IPS DF 6.9 (cell line): Measurements from ENCODE around the gene WSCD2.

ENCODE experiments used
- DNase-seq: peaks from one replicate; pipeline ENCODE4 v3.0.0-alpha.2; 2013; ENCODE audit warnings: low read depth, low spot score
- H3K27ac ChIP-seq: one replicate; pipeline ENCODE4 v1.5.1; 2013; ENCODE audit warnings: low read length, control low read depth
- H3K27me3 ChIP-seq: 2 replicates; pipeline ENCODE4 v1.6.1; 2013; ENCODE audit warnings: mild to moderate bottlenecking, low read length; ENCODE audit not compliant: control insufficient read depth, insufficient read depth
- H3K36me3 ChIP-seq: 2 replicates; pipeline ENCODE4 v1.6.1; 2013; ENCODE audit warnings: low read length; ENCODE audit not compliant: control insufficient read depth, insufficient read depth
- H3K4me1 ChIP-seq: 2 replicates; pipeline ENCODE4 v1.6.1; 2013; ENCODE audit warnings: low read length; ENCODE audit not compliant: control insufficient read depth, insufficient read depth
- H3K4me3 ChIP-seq: 2 replicates; pipeline ENCODE4 v1.5.1; 2013; ENCODE audit warnings: mild to moderate bottlenecking, low read length
- H3K9me3 ChIP-seq: 2 replicates; pipeline ENCODE4 v1.6.1; 2013; ENCODE audit warnings: low read length, inconsistent platforms; ENCODE audit not compliant: control insufficient read depth, insufficient read depth
- WGBS: extraction: QIAGEN DNeasy Blood & Tissue Kit; methylation state at CpG from one replicate; pipeline ENCODE4 v1.1.7; 2013; ENCODE audit warnings: mixed read lengths, missing lambda C conversion rate; ENCODE audit not compliant: insufficient read length, insufficient coverage; 5-methylcytosine and 5-hydroxymethylcytosine counted together

The WSCD2 gene

DNA sequence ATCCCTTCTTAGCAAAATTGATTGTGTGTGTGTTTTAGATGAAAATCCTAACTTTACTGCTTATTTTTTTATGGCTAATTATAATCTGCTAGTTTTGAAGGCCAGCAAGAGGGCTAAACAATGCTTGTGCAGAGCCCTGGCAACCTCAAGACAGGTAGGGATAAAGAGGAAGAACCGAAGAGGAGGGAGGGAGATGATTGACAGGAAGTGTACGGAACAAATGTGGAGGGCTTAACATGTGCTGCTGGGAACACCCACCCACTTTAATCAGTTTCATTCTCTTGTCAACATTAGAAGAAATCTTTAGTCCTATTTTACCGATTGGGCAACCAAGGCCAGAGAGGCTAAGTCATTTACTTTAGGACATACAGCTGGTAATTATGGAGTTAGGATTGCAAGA is 1.4 kb upstream of the WSCD2 start:
- H3K27me3 ChIP-seq = no peaks in the 10 kb centered on the region; the same call in 1 of the 2 replicates
- no peak overlapping the region for H3K27ac ChIP-seq
- H3K4me1 ChIP-seq = no peaks in the 10 kb centered on the region; the same call in 1 of the 2 replicates
- H3K4me3 ChIP-seq = no peak overlapping the region
- no peak for DNase-seq
- H3K9me3 ChIP-seq = no peaks in the 10 kb centered on the region
- no CpG with 5 or more reads among the region's 3 CpGs for WGBS
- no peaks in the 10 kb centered on the region for H3K36me3 ChIP-seq

DNA sequence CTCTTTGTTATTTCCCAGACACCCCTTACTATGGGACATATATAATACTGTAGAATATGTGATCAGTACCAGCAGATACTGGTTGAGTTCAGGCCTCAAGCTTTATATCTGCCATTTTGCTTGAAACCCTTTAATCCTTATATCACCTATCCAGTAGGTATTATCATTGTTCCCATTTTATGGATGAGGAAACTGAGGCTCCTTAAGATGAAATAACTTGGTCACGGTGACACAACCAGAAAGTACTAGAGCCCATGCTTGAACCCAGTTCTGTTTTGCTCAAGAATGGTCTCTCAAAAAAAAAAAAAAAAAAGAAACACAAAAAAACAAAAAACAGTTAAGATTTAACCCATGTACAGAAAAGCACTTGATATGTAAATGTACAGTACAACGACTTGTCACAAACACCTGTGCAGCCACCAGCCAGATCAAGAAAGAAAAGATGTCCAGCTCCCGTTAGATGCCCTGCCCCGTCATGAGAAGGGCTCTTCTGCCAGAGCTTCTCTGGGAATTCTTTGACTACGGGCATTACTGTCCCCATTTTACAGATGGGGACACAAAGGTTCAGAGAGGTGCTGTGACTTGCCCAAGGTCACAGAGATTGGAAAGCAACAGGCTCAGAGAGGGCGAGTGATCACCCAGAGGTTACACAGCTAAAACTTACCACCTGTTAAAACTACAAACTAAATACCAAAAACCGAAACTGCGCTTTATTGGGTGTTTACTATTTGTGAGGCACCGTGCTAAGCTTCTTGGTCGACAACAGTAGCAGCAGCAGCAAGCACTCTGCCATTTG is 669 bp upstream of the WSCD2 start:
- Histone ChIP-seq H3K4me3 (peak overlapping the region; percentile 31; the same call in 1 of the 2 replicates), H3K27ac (no peak overlapping the region), H3K4me1 (no peaks in the 10 kb centered on the region; the same call in 1 of the 2 replicates), H3K36me3 (no peaks in the 10 kb centered on the region), H3K27me3 (no peaks in the 10 kb centered on the region; the same call in 1 of the 2 replicates), H3K9me3 (no peaks in the 10 kb centered on the region)
- no peak for DNase-seq
- WGBS = no CpG with 5 or more reads among the region's 10 CpGs

- no peak for DNase-seq
- H3K36me3 ChIP-seq = no peaks in the 10 kb centered on the region
- H3K4me1 ChIP-seq = no peaks in the 10 kb centered on the region; the same call in 1 of the 2 replicates
- no peaks in the 10 kb centered on the region for H3K9me3 ChIP-seq
- no CpG with 5 or more reads among the region's 3 CpGs for WGBS
- no peak overlapping the region for H3K4me3 ChIP-seq
- H3K27me3 ChIP-seq = no peaks in the 10 kb centered on the region; the same call in 1 of the 2 replicates
- H3K27ac ChIP-seq = no peak overlapping the region
Observed at GRCh38 chr12:108131035-108131434, 1.9 kb downstream of the WSCD2 start.

DNA sequence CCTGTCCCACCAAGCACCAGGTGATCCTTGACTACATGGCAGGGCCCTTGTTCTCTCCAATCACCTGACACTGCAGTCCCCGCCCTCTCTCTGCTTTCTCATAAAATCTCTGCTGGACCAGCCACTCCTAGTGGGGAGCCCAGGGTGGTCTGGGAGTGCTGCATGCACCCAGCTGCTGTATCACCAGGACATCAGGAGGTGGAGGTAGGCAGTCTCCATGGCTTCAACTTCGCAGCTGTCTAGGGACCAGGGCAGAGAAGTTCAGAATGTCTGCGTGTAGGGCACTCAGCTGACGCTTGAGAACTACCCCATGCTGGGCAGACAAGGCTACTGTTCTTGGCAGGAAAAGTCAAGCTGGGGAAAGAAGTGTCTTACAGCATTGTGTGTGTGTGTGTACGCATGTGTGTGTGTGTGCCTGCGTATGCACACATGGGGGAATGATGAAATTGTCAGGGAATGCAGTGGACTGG is 2.6 kb downstream of the WSCD2 start:
- no peak for DNase-seq
- no peaks in the 10 kb centered on the region for H3K36me3 ChIP-seq
- H3K9me3 ChIP-seq = no peaks in the 10 kb centered on the region
- H3K27me3 ChIP-seq = no peaks in the 10 kb centered on the region; the same call in 1 of the 2 replicates
- H3K27ac ChIP-seq = no peak overlapping the region
- no peaks in the 10 kb centered on the region; the same call in 1 of the 2 replicates for H3K4me1 ChIP-seq
- WGBS = no CpG with 5 or more reads among the region's 6 CpGs
- H3K4me3 ChIP-seq = no peak overlapping the region

DNA sequence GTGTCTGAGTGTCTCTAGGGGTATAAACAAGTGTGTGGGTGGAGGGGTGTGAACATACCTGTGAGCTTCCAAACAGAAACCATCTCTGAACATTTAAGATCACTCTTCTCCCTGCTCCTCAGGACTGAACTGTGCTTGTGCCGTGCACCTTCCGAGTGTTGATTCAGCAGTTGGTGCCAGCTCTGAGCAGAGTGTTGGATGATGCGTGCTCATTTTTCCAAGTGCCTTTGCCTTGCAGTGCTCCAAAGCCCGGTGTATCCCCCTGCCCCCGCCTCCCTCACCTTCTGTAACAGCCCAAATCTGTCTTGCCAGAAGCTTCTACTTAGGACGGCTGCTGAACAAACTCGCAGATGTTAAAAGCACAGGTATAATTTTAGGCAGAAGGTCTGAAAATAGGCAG is 4.4 kb downstream of the WSCD2 start:
- Histone ChIP-seq H3K27ac (no peak overlapping the region), H3K27me3 (no peaks in the 10 kb centered on the region; the same call in 1 of the 2 replicates), H3K4me3 (no peak overlapping the region), H3K4me1 (no peaks in the 10 kb centered on the region; the same call in 1 of the 2 replicates), H3K9me3 (no peaks in the 10 kb centered on the region), H3K36me3 (no peaks in the 10 kb centered on the region)
- no CpG with 5 or more reads among the region's 7 CpGs for WGBS
- DNase-seq = no peak

GRCh38 chr12:108134744-108135143 is 5.7 kb downstream of the WSCD2 start:
- H3K36me3 ChIP-seq = no peaks in the 10 kb centered on the region
- DNase-seq = no peak
- H3K9me3 ChIP-seq = no peaks in the 10 kb centered on the region
- no peak overlapping the region for H3K4me3 ChIP-seq
- no peak overlapping the region for H3K27ac ChIP-seq
- no peaks in the 10 kb centered on the region; the same call in 1 of the 2 replicates for H3K4me1 ChIP-seq
- no peaks in the 10 kb centered on the region; the same call in 1 of the 2 replicates for H3K27me3 ChIP-seq
- WGBS = no CpG with 5 or more reads among the region's 5 CpGs

DNA sequence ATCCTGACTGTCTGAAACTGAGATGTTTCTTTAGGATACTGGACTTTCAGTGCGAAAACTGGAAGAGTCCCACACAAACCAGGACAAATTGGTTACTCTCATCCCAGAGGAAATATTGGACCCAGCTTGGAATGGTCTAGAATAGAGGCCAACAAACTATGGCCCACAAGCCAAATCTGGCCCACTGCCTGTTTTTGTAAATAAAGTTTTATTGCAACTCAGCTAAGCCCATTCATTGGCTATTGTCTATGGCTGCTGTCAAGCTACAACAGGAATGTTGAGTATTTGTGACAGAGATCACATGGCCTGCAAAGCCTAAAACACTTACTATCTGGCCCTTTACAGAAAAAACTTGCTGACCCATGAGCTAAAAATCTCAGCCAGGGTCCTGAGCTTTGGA is 6.5 kb downstream of the WSCD2 start:
- H3K9me3 ChIP-seq = no peaks in the 10 kb centered on the region
- DNase-seq = no peak
- no peaks in the 10 kb centered on the region for H3K27me3 ChIP-seq
- no peaks in the 10 kb centered on the region for H3K4me1 ChIP-seq
- no CpG with 5 or more reads among the region's 1 CpG for WGBS
- no peak overlapping the region for H3K4me3 ChIP-seq
- H3K36me3 ChIP-seq = no peaks in the 10 kb centered on the region
- H3K27ac ChIP-seq = no peak overlapping the region

GRCh38 chr12:108136697-108137096 is 7.6 kb downstream of the WSCD2 start:
- DNase-seq = no peak
- Histone ChIP-seq H3K4me1 (no peaks in the 10 kb centered on the region), H3K36me3 (no peaks in the 10 kb centered on the region), H3K9me3 (no peaks in the 10 kb centered on the region), H3K27me3 (no peaks in the 10 kb centered on the region), H3K4me3 (no peak overlapping the region), H3K27ac (no peak overlapping the region)
- WGBS = no CpG with 5 or more reads among the region's 6 CpGs

DNA sequence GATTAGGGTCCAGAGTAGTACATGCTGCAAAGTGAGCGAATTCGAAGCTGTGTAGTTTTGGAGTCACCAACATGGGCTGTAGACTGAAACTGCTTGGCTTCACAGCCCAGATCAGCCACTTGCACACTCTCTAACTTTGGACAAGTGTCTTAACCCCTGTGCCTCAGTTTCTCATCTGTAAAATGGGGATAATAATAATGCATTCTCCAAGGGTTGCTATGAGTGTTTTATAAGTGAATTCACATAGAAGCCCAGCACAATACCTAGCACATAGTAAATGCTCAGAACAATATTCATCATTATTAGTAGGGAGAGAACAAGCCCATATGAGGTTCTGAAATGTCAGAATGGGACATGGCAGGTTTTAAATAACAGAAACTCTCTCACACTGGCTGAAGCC is 10.4 kb downstream of the WSCD2 start:
- Histone ChIP-seq H3K4me1 (no peaks in the 10 kb centered on the region), H3K27ac (no peak overlapping the region), H3K27me3 (no peaks in the 10 kb centered on the region), H3K36me3 (no peaks in the 10 kb centered on the region), H3K9me3 (no peaks in the 10 kb centered on the region), H3K4me3 (no peak overlapping the region)
- DNase-seq = no peak
- WGBS = no CpG with 5 or more reads among the region's 2 CpGs

GRCh38 chr12:108140501-108140900 is 11.4 kb downstream of the WSCD2 start:
- no CpG with 5 or more reads among the region's 5 CpGs for WGBS
- no peak overlapping the region for H3K27ac ChIP-seq
- H3K4me1 ChIP-seq = no peaks in the 10 kb centered on the region
- no peaks in the 10 kb centered on the region for H3K9me3 ChIP-seq
- no peaks in the 10 kb centered on the region for H3K27me3 ChIP-seq
- no peak overlapping the region for H3K4me3 ChIP-seq
- DNase-seq = no peak
- no peaks in the 10 kb centered on the region for H3K36me3 ChIP-seq
